ENCODE data around the gene RBM23. TPM values are rescaled to one million over a fixed set of nuclear protein-coding genes. Genes with fewer than 3 reads are reported as not detected.

The RBM23 gene
- total RNA-seq, 1 experiment from 2014 or later = 57.6 TPM

- BruUV-seq (replicated peaks) = no TSS peak
- no peak for TF ChIP-seq CTCF (IDR thresholded peaks at IDR 0.05; ENCODE audit: unreplicated experiment)
- peaks cover 13% of the 10 kb centered on the region for H3K4me1 Mint-ChIP-seq (ENCODE audit: insufficient read depth, unreplicated experiment)
- CTCF ChIA-PET = interaction anchor here (0.6 to 9.3 kb wide), 10 partner anchors 12 to 327 kb away, joined by 3 to 100 read pairs (median 4); partner anchors contain the start of genes LRP10 and RBM23
- DNase-seq (ENCODE audit: unreplicated experiment) = no peak
- intact Hi-C loops (cut with micrococcal nuclease) = no loop called here
- POLR2A ChIA-PET = interaction anchor here (0.6 to 10.8 kb wide), 4 partner anchors 12 to 1443 kb away, joined by 3 to 116 read pairs (median 3); partner anchors contain the start of gene LRP10
- peaks cover 5% of the 10 kb centered on the region for H3K36me3 Mint-ChIP-seq (ENCODE audit: insufficient read depth, unreplicated experiment)
- no peaks in the 10 kb centered on the region for H3K9me3 Mint-ChIP-seq (ENCODE audit: unreplicated experiment)
- no peaks in the 10 kb centered on the region for H3K27me3 Mint-ChIP-seq (ENCODE audit: insufficient read depth, unreplicated experiment)
- no peak overlapping the region for H3K27ac Mint-ChIP-seq (ENCODE audit: low read depth, unreplicated experiment)
- no peak overlapping the region for H3K4me3 Mint-ChIP-seq (ENCODE audit: unreplicated experiment)
Measured at GRCh38 chr14:22884076-22884737, 34.7 kb downstream of the RBM23 start.

DNA sequence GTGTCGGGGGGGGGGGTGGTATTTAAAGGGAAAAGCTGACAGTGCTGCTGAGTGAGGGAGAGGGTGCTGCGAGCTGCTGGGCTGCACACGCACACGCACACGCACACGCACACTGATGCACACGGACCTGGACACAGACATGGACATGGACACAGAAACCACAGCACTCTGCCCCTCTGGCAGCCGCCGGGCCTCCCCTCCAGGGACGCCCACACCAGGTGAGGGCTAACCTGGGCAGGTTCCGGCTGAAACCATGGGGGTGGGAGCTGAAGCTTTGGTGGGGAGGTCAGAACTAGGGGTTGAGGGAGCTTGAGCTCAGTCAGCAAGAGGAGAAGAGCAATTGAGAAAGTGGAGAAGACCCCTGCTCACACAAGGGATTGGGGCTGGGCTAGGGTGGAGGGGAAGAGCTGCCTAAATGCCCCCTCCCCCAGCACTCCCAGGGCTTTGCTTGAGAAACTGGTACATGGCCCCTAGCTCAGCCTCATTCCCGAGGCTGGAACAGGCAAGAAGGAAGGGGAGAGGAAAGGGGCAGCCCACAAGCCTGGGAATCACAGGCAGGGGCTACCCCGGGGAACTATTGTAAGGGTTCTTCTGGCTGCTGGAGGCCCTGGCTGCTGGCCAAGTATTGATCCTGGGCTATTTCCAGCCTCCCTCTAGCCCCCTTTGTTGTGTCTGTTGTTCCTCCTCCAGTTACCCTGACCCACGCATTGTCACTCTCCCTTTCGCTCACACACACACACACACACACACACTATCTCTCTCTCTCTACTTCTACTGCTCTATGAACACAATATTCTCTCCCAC is 35.6 kb downstream of the RBM23 start, which contains the start of gene REM2:
TSS of gene REM2 (plus strand) at position 50 of the 804 bp plus-strand sequence. CDS start at position 116, 66 bp downstream.
- Mint-ChIP-seq H3K36me3 (ENCODE audit: insufficient read depth, unreplicated experiment) (peaks cover 9% of the 10 kb centered on the region), H3K27me3 (ENCODE audit: insufficient read depth, unreplicated experiment) (no peaks in the 10 kb centered on the region), H3K4me3 (ENCODE audit: unreplicated experiment) (no peak within 1 kb of the TSS), H3K4me1 (ENCODE audit: insufficient read depth, unreplicated experiment) (peaks cover 13% of the 10 kb centered on the region), H3K27ac (ENCODE audit: low read depth, unreplicated experiment) (no peak within 1 kb of the TSS), H3K9me3 (ENCODE audit: unreplicated experiment) (no peaks in the 10 kb centered on the region)
- ChIA-PET CTCF (interaction anchor here (0.7 to 4.1 kb wide), 6 partner anchors 11 to 326 kb away, joined by 3 to 54 read pairs (median 10); partner anchors contain the start of genes LRP10 and RBM23), POLR2A (interaction anchor here (0.9 to 10.8 kb wide), 7 partner anchors 10 to 418 kb away, joined by 3 to 116 read pairs (median 3); partner anchors contain the start of genes DAD1, LRP10 and PRMT5)
- TF ChIP-seq CTCF (IDR thresholded peaks at IDR 0.05; ENCODE audit: unreplicated experiment) = no peak
- BruUV-seq (replicated peaks) = no TSS peak
- intact Hi-C loops (cut with micrococcal nuclease) = no loop called here
- no peak for DNase-seq (ENCODE audit: unreplicated experiment)

GRCh38 chr14:22882529-22883172 is 36.3 kb downstream of the RBM23 start:
- Mint-ChIP-seq H3K27ac (ENCODE audit: low read depth, unreplicated experiment) (no peak overlapping the region), H3K4me3 (ENCODE audit: unreplicated experiment) (no peak overlapping the region), H3K36me3 (ENCODE audit: insufficient read depth, unreplicated experiment) (peaks cover 16% of the 10 kb centered on the region), H3K9me3 (ENCODE audit: unreplicated experiment) (no peaks in the 10 kb centered on the region), H3K27me3 (ENCODE audit: insufficient read depth, unreplicated experiment) (no peaks in the 10 kb centered on the region), H3K4me1 (ENCODE audit: insufficient read depth, unreplicated experiment) (peaks cover 13% of the 10 kb centered on the region)
- no peak for TF ChIP-seq CTCF (IDR thresholded peaks at IDR 0.05; ENCODE audit: unreplicated experiment)
- no TSS peak for BruUV-seq (replicated peaks)
- peak; percentile 39 for DNase-seq (ENCODE audit: unreplicated experiment)
- intact Hi-C loops (cut with micrococcal nuclease) = no loop called here
- ChIA-PET POLR2A (interaction anchor here (0.7 to 10.8 kb wide), 8 partner anchors 8 to 293 kb away, joined by 3 to 116 read pairs (median 6); partner anchors contain the start of genes DAD1, LRP10 and PRMT5), CTCF (interaction anchor here (1.0 to 4.1 kb wide), 6 partner anchors 10 to 176 kb away, joined by 3 to 54 read pairs (median 12); partner anchors contain the start of gene LRP10)

Data from MCF 10A (cell line).